BE2C (cell line): Measurements from ENCODE around the gene NHLRC2.

Source experiments
- DNase-seq: peaks from one replicate; pipeline ENCODE4 v3.0.0-alpha.2; 2020
- H3K27me3 ChIP-seq: fragments of 250-450 bp; sonication (Bioruptor Pico); 2 replicates; pipeline ENCODE4 v1.5.1; 2020; ENCODE audit warnings: mild to moderate bottlenecking
- H3K36me3 ChIP-seq: fragments of 250-450 bp; sonication (Bioruptor Pico); 2 replicates; pipeline ENCODE4 v1.5.1; 2020; ENCODE audit warnings: mild to moderate bottlenecking
- H3K4me1 ChIP-seq: fragments of 250-450 bp; sonication (Bioruptor Pico); 2 replicates; pipeline ENCODE4 v1.5.1; 2020
- H3K4me3 ChIP-seq: 2 replicates; pipeline ENCODE4 v1.5.1; 2011; ENCODE audit warnings: low read depth, low read length
- H3K9me3 ChIP-seq: fragments of 250-450 bp; sonication (Bioruptor Pico); 2 replicates; pipeline ENCODE4 v1.5.1; 2020
- CTCF ChIP-seq: IDR thresholded peaks from 2 replicates; pipeline ENCODE4 v1.5.1; 2012; ENCODE audit warnings: mild to moderate bottlenecking, low read depth, low read length

Gene NHLRC2

DNA sequence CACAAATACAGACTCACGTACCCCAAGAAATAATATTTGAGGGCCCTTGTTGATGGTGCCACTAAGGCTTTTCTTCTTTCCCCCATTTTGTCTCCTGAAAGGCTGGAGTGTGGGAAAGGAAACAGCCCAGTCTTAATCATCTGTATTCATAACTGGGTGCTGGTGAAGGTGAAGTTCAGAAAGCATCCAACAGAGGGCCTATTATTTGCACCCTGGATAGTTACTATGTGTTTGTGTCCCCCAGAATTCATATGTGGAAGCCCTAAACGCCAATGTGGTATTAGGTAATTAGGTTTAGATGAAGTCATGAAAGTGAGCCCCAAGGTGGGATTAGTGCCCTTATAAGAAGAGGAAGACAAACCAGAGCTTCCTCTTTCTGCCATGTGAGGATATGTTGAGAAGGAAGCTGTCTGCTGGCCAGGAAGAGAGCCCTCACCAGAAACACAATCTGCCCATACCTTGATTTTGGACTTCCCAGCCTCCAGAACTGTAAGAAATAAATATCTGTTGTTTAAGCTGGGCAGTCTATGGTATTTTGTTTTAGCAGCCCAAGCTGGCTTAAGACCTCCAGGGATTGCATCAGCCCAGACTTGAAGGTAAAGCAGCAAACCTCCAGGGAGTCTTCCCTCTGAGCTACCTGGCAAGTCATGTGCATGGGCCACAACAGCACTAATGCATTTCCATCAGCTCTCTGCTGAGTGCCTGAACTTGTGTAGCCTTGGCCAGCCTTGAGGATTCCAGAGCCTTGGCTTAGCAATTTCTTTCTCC lies 99.2 kb downstream of the NHLRC2 start:
- no peak for DNase-seq
- H3K4me3 ChIP-seq = no peak overlapping the region

GRCh38 chr10:113954409-113954808 lies 99.9 kb downstream of the NHLRC2 start:
- H3K27me3 ChIP-seq = no peaks in the 10 kb centered on the region
- TF ChIP-seq CTCF = no peak
- no peaks in the 10 kb centered on the region for H3K9me3 ChIP-seq
- no peaks in the 10 kb centered on the region for H3K4me1 ChIP-seq
- H3K4me3 ChIP-seq = no peak overlapping the region
- H3K36me3 ChIP-seq = no peaks in the 10 kb centered on the region
- DNase-seq = no peak

More for the DNA sequence above, 99.2 kb downstream of the NHLRC2 start:
- no peaks in the 10 kb centered on the region for H3K4me1 ChIP-seq
- no peaks in the 10 kb centered on the region for H3K36me3 ChIP-seq
- H3K27me3 ChIP-seq = no peaks in the 10 kb centered on the region
- no peaks in the 10 kb centered on the region for H3K9me3 ChIP-seq
- peak; percentile 43 for TF ChIP-seq CTCF

- Histone ChIP-seq H3K9me3 (no peaks in the 10 kb centered on the region), H3K4me1 (no peaks in the 10 kb centered on the region), H3K27me3 (no peaks in the 10 kb centered on the region), H3K36me3 (no peaks in the 10 kb centered on the region), H3K4me3 (no peak overlapping the region)
- no peak for TF ChIP-seq CTCF
- DNase-seq = no peak
These were observed 102.6 kb downstream of the NHLRC2 start for GRCh38 chr10:113957013-113957412.

DNA sequence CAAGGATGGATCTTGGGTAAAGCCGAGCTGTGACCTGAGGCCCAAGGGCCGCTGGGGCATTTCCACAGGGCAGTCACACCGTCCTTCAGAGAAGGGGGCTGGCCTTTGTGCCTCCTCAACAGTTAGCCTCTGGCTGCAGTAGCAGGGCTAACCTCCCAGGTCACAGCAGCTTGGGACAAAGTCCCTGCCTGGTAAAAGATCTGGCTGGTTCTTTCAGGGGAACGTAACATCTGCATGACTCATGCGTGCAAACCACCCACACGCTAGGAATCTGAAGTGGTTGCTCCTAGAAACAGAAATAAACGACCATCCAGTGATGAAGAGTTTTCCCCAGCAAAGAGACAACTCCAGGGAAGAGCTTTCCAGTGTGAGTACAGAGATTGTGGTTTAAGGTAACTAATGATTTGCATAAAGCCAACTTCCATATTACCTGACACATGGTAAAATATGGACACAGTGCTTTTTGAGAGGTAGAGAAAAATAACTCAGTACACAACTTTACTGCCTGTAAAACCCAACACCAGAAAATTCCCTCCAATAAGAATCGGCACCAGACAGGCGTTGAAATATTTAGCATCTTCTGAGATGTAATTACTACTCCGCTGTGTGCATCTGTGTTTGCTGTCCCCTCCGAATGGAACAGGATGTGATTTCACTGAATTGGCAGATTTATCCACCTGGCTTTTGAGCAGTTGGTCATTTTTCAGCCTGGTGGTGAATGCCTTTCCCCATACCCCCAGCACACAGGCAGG lies 104.3 kb downstream of the NHLRC2 start:
- Histone ChIP-seq H3K27me3 (no peaks in the 10 kb centered on the region), H3K4me3 (no peak overlapping the region), H3K9me3 (no peaks in the 10 kb centered on the region), H3K4me1 (no peaks in the 10 kb centered on the region), H3K36me3 (no peaks in the 10 kb centered on the region)
- DNase-seq = no peak
- TF ChIP-seq CTCF = no peak

GRCh38 chr10:113959383-113959760 lies 104.9 kb downstream of the NHLRC2 start:
- Histone ChIP-seq H3K27me3 (no peaks in the 10 kb centered on the region), H3K36me3 (no peaks in the 10 kb centered on the region), H3K4me3 (no peak overlapping the region), H3K9me3 (no peaks in the 10 kb centered on the region), H3K4me1 (no peaks in the 10 kb centered on the region)
- TF ChIP-seq CTCF = no peak
- DNase-seq = no peak

GRCh38 chr10:113960617-113961181 lies 106.2 kb downstream of the NHLRC2 start:
- no peak overlapping the region for H3K4me3 ChIP-seq
- no peaks in the 10 kb centered on the region for H3K36me3 ChIP-seq
- H3K9me3 ChIP-seq = no peaks in the 10 kb centered on the region
- no peak for TF ChIP-seq CTCF
- no peaks in the 10 kb centered on the region for H3K4me1 ChIP-seq
- no peaks in the 10 kb centered on the region for H3K27me3 ChIP-seq
- DNase-seq = no peak
